ENCODE data around the gene TDRD1. TPM values are rescaled to one million over a fixed set of nuclear protein-coding genes. Genes with fewer than 3 reads are reported as not detected.

TDRD1 gene
- total RNA-seq, 1 donor from 2014 or later, result not detected

DNA sequence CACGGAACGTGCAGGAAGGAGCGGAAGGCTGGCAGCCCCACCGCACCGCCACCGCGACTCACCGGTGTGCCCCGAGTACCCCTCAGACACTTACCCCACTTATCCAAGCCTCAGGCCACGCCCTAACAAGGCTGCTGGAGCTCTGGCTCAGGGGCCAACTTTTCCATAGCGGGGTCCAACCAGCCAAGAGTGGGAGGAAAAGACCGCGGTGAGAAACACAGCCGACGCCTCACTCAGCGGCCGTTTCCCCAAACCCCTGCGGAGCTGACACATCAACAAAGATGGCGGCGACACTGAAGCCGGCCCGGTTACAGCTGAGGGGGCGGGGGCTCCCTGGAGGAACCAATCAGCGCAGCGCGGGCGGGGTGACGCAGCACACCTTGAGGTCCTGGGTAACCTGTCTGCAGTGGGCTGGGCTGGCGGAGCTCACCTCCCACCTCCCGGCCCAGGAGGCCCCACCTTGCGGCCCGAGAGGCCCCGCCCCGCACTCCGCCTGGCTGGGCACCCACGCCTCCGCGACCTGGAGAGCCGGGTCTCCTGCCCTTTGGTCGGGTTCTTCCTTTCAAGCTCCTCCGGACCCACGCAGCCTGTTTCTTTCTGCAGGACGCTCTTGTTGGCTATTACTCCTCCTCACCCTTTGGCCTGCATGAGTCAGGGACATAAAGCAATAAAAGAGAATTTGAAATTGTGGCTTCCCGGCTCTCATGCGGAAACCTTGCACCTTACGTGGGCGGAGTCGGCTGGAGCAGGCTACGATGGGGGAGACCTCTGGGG, 5.0 kb upstream of the TDRD1 start, which contains the start of gene CCDC186:
Gene CCDC186 (minus strand): TSS at position 283 of the 774 bp plus-strand sequence. CDS start 10,935 bp downstream, outside the sequence.
- peak within 1 kb of the TSS; percentile 96 for H3K4me3 ChIP-seq (ENCODE audit: low read depth, low read length)
- TF ChIP-seq, protein P1, sequence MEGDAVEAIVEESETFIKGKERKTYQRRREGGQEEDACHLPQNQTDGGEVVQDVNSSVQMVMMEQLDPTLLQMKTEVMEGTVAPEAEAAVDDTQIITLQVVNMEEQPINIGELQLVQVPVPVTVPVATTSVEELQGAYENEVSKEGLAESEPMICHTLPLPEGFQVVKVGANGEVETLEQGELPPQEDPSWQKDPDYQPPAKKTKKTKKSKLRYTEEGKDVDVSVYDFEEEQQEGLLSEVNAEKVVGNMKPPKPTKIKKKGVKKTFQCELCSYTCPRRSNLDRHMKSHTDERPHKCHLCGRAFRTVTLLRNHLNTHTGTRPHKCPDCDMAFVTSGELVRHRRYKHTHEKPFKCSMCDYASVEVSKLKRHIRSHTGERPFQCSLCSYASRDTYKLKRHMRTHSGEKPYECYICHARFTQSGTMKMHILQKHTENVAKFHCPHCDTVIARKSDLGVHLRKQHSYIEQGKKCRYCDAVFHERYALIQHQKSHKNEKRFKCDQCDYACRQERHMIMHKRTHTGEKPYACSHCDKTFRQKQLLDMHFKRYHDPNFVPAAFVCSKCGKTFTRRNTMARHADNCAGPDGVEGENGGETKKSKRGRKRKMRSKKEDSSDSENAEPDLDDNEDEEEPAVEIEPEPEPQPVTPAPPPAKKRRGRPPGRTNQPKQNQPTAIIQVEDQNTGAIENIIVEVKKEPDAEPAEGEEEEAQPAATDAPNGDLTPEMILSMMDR (conservative IDR thresholded peaks at IDR 0.05; ENCODE audit: low read depth, low read length), result no peak
- DNase-seq (ENCODE audit: low read depth), result peak; percentile 73

DNA sequence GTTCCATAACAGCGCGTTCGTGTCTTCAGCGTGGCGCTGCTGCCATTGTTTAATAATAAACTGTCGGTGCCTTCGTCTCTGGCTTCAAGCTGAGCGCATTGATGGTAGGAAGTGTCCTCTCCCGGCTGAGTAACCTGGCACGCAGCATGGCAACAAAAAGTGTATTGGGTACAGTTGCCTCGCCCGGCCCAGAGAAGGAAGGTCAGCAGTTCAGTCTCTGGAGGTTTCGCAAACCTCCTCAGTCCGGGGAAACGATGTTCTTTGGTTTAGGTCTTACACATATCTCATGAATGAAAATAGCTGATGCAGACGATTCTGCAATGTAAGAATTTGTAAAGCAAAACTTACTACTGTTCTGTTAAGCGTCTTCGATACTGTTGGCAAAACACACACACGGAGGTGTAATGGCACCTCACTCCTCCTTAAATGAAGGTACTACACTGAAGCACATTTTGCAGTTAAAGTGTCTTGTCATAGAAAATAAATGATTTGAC, 4.4 kb upstream of the TDRD1 start:
- TF ChIP-seq, protein P1 (conservative IDR thresholded peaks at IDR 0.05; ENCODE audit: low read depth, low read length), result no peak
- H3K4me3 ChIP-seq (ENCODE audit: low read depth, low read length), result peak overlapping the region; percentile 96
- peak; percentile 58 for DNase-seq (ENCODE audit: low read depth)

DNA sequence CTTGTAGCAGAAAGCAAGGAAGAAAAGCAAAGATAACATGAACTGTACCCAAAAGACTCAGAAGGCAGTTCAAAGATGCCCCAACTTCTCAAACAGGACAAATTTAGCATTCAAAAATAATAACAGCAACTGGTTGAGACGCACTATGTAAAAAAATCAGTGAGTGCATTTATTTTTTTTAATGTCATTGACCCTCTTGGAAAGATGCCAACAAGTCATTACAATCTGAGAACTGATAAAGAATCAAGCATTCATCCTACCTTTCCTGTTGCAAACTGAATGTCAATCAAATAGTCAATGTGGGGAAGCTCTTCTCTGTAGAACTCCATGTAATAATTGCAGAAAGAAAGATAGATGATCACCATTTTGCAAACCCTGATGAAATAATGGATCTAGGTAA, 3.5 kb upstream of the TDRD1 start:
- TF ChIP-seq, protein P1 (conservative IDR thresholded peaks at IDR 0.05; ENCODE audit: low read depth, low read length), result no peak
- H3K4me3 ChIP-seq (ENCODE audit: low read depth, low read length), result no peak overlapping the region
- no peak for DNase-seq (ENCODE audit: low read depth)

DNA sequence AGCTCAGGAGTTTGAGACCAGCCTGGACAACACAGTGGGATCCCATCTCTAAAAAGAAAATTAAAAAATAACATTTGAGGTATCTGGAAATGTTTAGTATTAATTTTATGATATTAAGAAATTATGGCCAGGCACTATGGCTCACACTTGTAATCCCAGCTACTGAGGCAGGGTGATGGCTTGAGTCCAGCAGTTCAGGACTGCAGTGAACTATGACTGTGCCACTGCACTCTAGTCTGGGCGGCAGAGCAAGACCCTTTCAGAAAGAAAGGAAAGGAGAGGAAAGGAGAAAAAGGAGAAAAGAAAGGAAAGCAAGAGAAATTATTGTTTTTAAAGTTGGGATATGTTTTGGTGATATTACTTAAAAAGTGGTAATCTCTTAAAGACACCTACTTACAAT, 2.6 kb upstream of the TDRD1 start:
- no peak overlapping the region for H3K4me3 ChIP-seq (ENCODE audit: low read depth, low read length)
- no peak for DNase-seq (ENCODE audit: low read depth)
- TF ChIP-seq, protein P1 (conservative IDR thresholded peaks at IDR 0.05; ENCODE audit: low read depth, low read length), result no peak

DNA sequence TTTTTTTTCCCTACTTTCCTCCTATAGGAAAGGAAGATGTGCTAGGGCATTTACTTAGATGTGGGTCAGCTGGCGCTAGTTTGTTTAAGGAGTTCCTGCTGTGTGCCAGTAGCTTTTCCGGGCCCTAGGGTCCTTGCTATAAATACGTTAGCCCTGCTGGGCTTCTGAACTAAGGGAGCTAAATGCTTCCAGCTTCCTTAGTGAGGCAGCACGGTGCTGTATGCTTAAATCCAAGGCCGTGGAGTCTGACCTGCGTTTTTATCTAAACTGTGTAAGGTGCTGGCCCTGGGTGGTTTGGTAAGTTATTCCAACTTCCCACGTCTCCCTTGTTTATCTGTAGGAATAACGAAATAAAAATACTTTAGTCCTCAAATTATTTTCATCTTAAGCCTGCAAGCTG, 594 bp downstream of the TDRD1 start:
- no peak for DNase-seq (ENCODE audit: low read depth)
- H3K4me3 ChIP-seq (ENCODE audit: low read depth, low read length), result no peak overlapping the region
- TF ChIP-seq, protein P1 (conservative IDR thresholded peaks at IDR 0.05; ENCODE audit: low read depth, low read length), result no peak

DNA sequence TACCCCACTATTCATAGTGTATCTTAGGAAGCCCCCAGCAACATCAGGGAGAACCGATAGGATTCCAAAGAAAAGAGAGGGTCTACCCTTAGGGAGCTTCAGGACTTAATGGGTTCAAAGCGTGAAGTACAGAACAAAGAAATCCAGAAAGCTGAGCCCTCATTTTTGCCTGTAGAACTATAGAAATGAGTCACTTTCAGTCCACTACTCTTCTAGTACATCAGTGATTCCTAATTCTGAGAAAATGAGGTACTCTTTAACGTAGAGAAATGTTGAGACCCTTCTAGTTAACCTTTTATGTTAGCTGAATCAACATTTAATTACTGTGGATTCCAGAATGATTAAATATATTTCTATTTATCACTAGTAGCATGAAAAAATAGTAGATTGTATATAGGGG, 1.8 kb downstream of the TDRD1 start:
- no peak for DNase-seq (ENCODE audit: low read depth)
- TF ChIP-seq, protein P1 (conservative IDR thresholded peaks at IDR 0.05; ENCODE audit: low read depth, low read length), result no peak
- H3K4me3 ChIP-seq (ENCODE audit: low read depth, low read length), result no peak overlapping the region

DNA sequence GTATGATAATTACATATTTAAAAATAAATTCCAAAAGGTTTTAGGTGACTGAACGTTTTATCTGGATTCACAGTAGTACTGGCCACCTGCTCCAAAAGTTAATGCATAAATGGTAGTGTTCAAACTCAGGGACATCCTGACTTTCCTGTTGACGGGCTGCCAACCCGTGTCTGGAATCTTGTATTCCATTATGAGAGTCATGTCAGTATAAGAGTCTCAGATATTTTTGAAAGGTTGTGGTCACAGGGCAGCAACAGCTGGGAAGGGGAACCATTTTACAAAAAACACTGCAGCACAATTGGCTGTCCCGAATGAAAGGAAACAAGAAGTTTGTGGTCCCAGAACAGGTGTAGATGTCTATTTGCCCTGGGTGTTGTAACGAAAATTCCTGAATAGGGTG, 2.8 kb downstream of the TDRD1 start:
- DNase-seq (ENCODE audit: low read depth), result no peak
- TF ChIP-seq, protein P1 (conservative IDR thresholded peaks at IDR 0.05; ENCODE audit: low read depth, low read length), result no peak
- H3K4me3 ChIP-seq (ENCODE audit: low read depth, low read length), result no peak overlapping the region

Data from epithelial cell of proximal tubule (primary cell).